GM18498 (cell line): ENCODE results near the gene MGAT3.

ENCODE experiments used
- ATAC-seq: cut with Tn5 transposase; IDR thresholded peaks from one replicate; pipeline ENCODE4 v1.9.1; 2021; ENCODE audit warnings: mild to moderate bottlenecking, moderate library complexity; ENCODE audit not compliant: unreplicated experiment

MGAT3 gene

DNA sequence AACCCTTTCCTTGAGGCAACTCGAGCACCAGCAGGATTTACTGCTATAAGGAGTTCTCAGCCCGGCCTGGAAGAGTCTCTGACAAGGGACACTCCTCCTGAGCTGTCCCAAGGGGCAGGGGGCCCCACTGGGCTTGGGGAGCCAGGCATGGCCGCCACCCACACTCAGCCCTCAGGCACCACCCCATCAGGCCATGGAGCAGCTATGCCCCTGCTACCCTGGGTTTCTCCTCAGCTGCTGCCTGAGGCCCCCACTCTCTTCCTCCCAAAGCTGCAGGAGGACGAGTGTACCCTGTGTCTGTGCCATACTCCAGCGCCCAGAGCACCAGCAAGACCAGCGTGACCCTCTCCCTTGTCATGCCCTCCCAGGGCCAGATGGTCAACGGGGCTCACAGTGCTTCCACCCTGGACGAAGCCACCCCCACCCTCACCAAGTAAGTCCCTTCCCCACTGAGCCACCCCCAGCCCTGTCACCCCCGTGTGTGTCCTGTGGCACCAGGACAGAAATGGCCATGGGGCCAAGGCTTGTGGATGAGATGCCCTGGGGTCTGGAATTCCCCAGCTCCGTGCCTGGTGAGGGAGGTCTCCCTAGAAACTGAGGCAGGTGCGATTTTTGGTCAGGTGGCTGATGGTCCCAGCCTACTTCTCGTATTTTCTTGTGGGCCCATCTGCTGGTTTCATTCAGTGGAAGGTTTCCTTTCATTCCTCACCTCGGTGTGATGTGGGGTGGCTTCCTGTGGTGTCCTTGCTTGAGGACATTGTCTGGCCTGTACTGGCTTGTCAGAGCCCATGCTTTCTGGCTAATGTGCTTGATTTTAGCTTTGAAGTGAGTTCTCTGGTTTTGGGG, 28.8 kb upstream of the MGAT3 start:
- ATAC-seq, result no peak

GRCh38 chr22:39428597-39429071, 28.2 kb upstream of the MGAT3 start:
- ATAC-seq, result no peak

- no peak for ATAC-seq
These were observed 27.6 kb upstream of the MGAT3 start for GRCh38 chr22:39429186-39429585.

- no peak for ATAC-seq
These were observed 26.8 kb upstream of the MGAT3 start for GRCh38 chr22:39429916-39430575.

DNA sequence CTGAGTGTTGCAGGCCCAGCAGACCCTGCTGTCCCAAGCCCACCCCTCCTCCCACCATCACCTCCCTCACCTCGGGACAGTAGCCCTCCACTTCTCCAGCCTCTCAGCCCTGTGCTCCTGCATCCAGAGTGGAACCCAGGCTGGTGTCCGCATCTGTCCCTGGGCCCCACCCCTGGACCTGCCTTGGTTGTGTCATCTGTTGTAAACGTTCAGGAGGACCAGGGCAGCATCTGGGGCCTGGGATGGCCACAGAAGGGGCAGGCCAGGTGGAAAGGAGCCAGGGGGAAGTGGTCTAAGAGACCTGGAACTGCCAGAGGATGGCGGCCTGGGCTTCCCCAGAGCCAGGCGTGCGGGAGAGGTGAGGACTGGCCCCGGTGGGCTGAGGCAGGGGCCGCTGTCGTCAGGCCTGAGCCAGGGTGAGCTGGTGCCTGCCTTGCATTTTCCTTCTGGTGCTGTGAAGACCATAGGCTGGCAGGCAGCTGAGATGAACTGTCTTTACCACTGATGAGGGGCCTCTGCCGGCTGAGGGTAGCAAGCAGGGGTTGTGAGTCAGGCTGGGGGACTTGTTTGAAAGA, 26.1 kb upstream of the MGAT3 start:
- no peak for ATAC-seq

- no peak for ATAC-seq
These were observed 25.5 kb upstream of the MGAT3 start for GRCh38 chr22:39431216-39431801.

DNA sequence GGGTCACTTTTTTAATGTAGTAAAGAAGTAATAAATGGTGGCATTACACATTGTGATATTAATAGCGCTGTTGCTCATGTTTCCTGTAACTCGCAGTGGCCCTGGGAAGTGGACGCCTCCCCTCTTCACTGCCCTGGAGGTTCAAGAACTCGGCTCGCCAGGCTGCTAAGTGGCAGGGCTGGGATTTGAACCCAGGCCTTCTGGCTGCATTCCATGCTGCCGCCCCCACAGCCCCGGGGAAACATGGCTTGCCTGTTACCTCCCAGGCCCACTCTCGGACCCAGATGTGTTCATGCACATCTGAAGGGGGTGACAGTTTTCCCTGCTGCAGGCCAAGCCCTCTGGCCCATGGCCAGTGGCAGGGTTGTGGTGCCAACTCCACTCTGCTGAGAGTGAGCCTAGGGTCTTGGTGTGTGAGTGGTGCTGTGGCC, 25.0 kb upstream of the MGAT3 start:
- no peak for ATAC-seq

DNA sequence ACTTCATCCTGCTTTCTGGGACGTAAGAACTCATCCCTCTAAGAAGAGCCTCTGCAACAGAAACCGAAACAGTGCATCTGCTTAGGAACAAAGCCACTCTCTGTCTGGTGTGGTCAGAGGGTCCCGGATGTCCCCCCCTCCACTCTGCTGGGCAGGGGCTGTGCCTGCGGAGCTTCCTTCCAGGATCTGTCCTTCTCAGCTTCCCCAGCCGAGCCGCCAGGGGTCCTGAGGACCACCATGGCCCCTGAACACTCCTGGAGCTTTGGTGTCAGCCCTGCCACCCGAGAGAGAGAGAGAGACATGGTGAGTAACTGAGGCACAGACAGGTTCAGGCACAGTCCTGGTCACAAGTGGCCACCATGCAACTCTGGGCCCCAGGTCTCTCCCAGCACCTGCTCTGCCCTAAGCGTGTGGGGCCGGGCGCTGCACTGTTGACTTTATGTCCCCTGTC, 24.4 kb upstream of the MGAT3 start:
- ATAC-seq, result no peak

DNA sequence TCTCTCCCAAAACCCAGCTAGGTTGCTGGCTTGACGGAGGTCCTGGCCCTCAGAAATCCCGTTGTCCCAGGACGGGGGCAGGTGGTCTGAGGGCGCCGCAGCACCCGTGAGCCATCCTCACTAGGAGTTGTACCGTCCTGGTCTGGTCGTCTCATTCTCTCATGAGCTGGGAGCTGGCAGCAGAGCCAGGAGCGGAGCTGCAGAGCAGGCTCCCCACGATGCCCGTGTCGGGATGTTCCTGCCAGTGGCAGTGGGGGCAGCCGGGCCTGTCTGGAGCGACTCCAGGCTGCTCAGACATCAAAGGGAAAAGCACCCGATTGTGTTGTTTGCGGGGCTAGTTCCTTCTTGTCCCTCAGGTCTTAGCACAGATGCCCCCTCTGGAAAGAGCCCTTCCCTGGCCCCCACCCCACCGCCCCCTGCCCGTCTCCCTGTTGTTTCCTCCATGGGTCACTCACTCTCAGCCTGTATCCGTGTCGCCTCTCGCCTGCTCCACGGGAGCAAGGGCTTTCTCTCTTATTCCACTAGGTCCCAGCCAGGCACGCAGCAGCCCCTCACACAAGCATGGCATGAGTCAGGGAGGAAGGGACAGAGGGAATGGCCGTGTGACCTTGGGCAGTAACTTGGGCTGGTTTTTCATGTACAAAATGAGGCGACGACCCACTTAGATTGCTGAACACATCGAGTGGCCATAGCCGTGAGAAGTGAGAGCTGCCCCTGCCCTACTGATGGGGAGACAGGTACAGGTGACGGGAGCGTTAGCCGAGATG, 23.2 kb upstream of the MGAT3 start:
- no peak for ATAC-seq

DNA sequence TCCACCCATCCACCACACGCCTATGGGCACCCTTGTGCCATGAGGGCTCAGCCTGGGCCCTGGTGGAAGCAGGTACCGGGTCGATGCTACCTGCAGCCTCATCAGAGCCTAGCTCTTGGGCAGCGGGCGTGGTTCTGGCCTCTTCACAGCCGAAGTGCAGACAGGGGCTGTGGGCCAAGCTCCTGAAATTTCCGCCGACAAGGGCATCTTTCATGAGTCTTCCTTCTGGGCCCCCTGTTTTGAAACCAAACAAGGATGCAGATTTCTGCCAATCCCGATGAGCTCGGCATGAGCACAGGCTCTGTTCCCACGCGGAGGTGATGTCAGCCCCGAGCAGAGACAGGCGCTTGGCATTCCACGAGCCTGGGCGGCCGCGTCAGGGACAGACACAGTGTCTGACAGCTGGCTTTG, 22.6 kb upstream of the MGAT3 start:
- ATAC-seq, result no peak

DNA sequence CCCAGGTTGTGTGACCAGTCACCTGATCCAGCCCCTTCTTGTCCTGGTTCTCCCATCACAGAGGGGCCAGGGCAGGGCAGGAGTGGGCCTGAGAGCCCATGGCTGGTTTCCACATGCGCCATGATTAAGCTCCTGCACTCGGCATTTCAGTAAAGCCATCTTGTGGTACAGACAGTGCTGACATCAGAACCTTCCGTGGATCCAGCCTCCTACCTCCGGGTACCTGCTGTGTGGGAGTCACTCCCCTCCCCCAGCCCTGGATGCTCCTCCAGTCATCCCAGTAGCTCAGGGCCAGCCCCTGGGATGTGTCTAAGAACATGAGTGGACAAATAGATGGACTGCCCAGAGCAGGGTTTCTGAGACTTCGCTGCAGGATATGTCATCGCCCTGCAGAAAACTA, 22.1 kb upstream of the MGAT3 start:
- no peak for ATAC-seq

DNA sequence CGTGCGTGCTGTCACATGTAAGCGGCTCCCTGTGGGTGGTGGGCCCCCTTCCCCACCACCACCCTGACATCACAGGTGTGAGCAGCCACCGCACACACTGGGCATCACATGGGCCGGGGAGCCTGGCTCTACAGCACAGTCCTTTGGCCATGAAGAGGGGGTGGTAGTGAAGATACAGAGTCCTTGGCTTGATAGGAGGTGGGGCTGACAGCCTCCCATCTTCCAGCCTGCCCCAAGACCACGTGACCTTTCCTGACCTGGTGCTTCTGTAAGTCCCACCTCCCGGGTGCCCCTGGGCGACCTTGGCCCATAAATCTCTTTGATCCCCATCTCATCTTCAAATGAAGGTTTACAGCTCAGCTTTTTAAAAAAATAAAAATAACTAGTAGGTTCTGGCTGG, 21.2 kb upstream of the MGAT3 start:
- no peak for ATAC-seq

- no peak for ATAC-seq
These were observed 18.8 kb upstream of the MGAT3 start for GRCh38 chr22:39437791-39438704.

- ATAC-seq, result no peak
These were observed 17.6 kb upstream of the MGAT3 start for GRCh38 chr22:39439170-39439569.

DNA sequence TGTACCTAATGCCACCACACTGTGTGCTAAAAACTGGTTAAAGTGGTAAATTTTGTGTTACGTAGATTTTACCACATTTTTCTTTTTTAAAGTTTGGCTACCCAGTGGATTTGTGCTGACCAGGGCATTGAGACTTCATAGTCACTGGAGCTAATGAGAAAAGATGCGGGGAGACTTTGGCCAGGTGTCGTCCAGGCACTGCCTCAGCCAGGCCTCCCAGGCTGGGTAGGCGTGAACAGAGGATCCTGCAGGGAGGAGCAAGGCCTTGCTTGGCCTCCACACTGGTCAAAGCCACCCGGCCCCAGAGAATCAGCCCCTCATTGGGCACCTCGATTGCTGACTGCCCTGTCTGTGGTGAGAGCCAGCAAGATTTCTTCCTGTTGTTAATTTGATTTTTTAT, 13.4 kb upstream of the MGAT3 start:
- ATAC-seq, result no peak

GRCh38 chr22:39444247-39444800, 12.5 kb upstream of the MGAT3 start:
- no peak for ATAC-seq

DNA sequence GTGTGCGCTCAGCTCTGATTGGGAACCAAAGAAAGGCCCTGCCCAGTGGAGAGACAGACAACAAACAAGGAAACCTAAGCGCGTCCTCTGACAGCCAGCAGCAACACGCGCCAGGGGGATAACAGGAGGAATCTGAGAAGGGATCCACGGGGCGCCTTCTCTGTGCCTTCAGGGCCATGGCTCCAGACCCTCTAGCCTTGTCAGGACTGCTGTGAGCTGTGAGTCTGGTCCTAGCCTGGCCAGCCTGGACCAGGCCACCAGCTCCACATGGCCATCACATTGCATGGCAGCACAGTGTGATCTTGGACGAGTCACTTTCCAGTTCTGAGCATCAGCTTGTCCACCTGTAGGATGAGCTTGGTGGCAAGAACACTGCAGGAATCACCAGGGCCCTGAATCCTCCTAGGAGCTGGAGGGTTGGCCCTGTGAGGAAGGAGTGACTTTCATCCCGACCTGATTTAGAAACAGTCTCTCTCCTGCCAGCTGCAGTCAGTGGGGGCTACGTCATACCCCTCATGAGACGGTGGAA, 11.8 kb upstream of the MGAT3 start:
- no peak for ATAC-seq

- ATAC-seq, result no peak
These were observed 11.1 kb upstream of the MGAT3 start for GRCh38 chr22:39445678-39446077.

GRCh38 chr22:39446239-39446721, 10.5 kb upstream of the MGAT3 start:
- ATAC-seq, result peak; percentile 29
